Ovary (tissue), 3 donors: ENCODE measurements around the gene NT5C3B.

Experiments used
- CTCF ChIP-seq, 3 donors: fragments of 450-650 bp in 2 of 3; fragments of 200-600 bp in 1 of 3; IDR thresholded peaks; one replicate each; pipeline versions ENCODE4 v1.5.1 to v1.8.0; 2016 to 2022; ENCODE audit warnings: antibody characterized with exemption in 3 of 3, mild to moderate bottlenecking in 1 of 3
- EP300 ChIP-seq: sonication (generic); formaldehyde crosslinking; IDR thresholded peaks from one replicate; pipeline ENCODE4 v1.6.1; 2017; ENCODE audit warnings: antibody characterized with exemption
- POLR2A ChIP-seq: fragments of 450-650 bp; IDR thresholded peaks from one replicate; pipeline ENCODE4 v1.6.1; 2017; ENCODE audit warnings: antibody characterized with exemption, mild to moderate bottlenecking, moderate library complexity
- donor health status: DM: no; HTN: no; CAD: no.

GRCh38 chr17:41803049-41804020 is 32.7 kb downstream of the NT5C3B start:
- TF ChIP-seq CTCF (IDR thresholded peaks at IDR 0.05) (no peak), POLR2A (no peak), EP300 (no peak)
